ENCODE results near the gene MRRF.

MRRF gene

GRCh38 chr9:122380293-122380692 lies 115.6 kb downstream of the MRRF start:
- no peak for DNase-seq (ENCODE audit: low read depth, low spot score)
